Measurements from ENCODE around the gene STIM2.

DNA sequence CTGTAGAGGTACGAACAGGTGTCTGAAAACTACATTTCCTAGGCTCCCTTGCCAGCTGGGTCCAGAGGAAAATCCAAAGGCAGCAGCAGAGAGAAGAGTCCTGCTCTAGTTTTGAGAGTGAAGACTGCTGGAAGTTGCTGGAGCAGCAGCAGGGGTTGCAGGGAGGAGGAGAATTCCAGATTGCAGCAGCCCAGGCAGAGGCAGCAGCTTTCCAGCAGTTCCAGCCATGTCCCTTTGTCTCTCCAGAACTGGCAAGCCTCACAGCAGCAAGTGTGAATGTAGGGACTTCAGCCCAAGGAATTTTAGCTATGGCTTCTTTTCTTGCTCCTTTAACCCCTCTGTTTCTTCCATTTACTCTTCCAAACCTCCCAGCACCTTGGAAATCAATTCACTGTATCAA, 24.1 kb upstream of the STIM2 start:
- no peak for TF ChIP-seq POLR2A (IDR thresholded peaks at IDR 0.05; ENCODE audit: low read depth, low read length)
- TF ChIP-seq, protein P1, sequence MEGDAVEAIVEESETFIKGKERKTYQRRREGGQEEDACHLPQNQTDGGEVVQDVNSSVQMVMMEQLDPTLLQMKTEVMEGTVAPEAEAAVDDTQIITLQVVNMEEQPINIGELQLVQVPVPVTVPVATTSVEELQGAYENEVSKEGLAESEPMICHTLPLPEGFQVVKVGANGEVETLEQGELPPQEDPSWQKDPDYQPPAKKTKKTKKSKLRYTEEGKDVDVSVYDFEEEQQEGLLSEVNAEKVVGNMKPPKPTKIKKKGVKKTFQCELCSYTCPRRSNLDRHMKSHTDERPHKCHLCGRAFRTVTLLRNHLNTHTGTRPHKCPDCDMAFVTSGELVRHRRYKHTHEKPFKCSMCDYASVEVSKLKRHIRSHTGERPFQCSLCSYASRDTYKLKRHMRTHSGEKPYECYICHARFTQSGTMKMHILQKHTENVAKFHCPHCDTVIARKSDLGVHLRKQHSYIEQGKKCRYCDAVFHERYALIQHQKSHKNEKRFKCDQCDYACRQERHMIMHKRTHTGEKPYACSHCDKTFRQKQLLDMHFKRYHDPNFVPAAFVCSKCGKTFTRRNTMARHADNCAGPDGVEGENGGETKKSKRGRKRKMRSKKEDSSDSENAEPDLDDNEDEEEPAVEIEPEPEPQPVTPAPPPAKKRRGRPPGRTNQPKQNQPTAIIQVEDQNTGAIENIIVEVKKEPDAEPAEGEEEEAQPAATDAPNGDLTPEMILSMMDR (IDR thresholded peaks at IDR 0.05; ENCODE audit: extremely low read depth in 1 of 2, insufficient read depth in 1 of 2, low read depth in 1 of 2, low read length in 2 of 2): no peak
- no peak for TF ChIP-seq FOS (IDR thresholded peaks at IDR 0.05; ENCODE audit: borderline replicate concordance, insufficient read depth, low read length)
- no peak for TF ChIP-seq EZH2 (IDR thresholded peaks at IDR 0.05; ENCODE audit: borderline replicate concordance, low read depth, low read length, severe bottlenecking)
- no peak for TF ChIP-seq GATA2 (IDR thresholded peaks at IDR 0.05; ENCODE audit: insufficient read depth, insufficient read length, low read depth, low read length)

Data from endothelial cell of umbilical vein (primary cell).